Colonic mucosa (tissue), 4 donors: ENCODE data around the gene DMXL1. TPM values are rescaled to one million over a fixed set of nuclear protein-coding genes. Genes with fewer than 3 reads are reported as not detected.

Experiments used
- DNase-seq: peaks from one replicate; pipeline ENCODE4 v3.0.0-alpha.2; 2020
- H3K27ac ChIP-seq: fragments of 200-600 bp; one replicate; pipeline ENCODE4 v1.8.0; 2021
- H3K27me3 ChIP-seq: fragments of 200-600 bp; one replicate; pipeline ENCODE4 v1.8.0; 2021
- H3K36me3 ChIP-seq: fragments of 200-600 bp; one replicate; pipeline ENCODE4 v1.8.0; 2021
- H3K4me1 ChIP-seq: fragments of 200-600 bp; one replicate; pipeline ENCODE4 v1.8.0; 2021; ENCODE audit warnings: mild to moderate bottlenecking
- H3K4me3 ChIP-seq: fragments of 200-600 bp; one replicate; pipeline ENCODE4 v1.8.0; 2021
- H3K9ac ChIP-seq, 2 donors: one replicate each; pipeline ENCODE4 v1.7.0; 2013; ENCODE audit warnings: control low read depth in 2 of 2, low read depth in 2 of 2, low read length in 2 of 2
- H3K9me3 ChIP-seq: fragments of 200-600 bp; one replicate; pipeline ENCODE4 v1.8.0; 2021
- CTCF ChIP-seq: fragments of 200-600 bp; IDR thresholded peaks from one replicate; pipeline ENCODE4 v1.8.0; 2022; ENCODE audit warnings: antibody characterized with exemption, mild to moderate bottlenecking
- intact Hi-C: fragments of 100-400 bp; cut with DNase I; formaldehyde crosslinking; loops from one replicate; pipeline ENCODE4 v1.14.1; 2022
- total RNA-seq, 2 donors: library from RNA; stranded (reverse); fragmentation: NEBNext Ultra II Directional in 1 of 2; extraction: Animal tissue kit (Norgen Biotek cat#: 25700) in 1 of 2; gene quantifications; one replicate each; pipeline ENCODE4 v1.2.1, GENCODE V29; 2021
- donor health status: healthy.
- donor health status: DM: no; HTN: no; CAD: no.
- donor health status: DM: no; HTN: no; CAD: no.

The DMXL1 gene
- total RNA-seq, 2 donors from 2014 or later: 28.7 to 38.3 TPM

GRCh38 chr5:119284031-119284430, 213.1 kb downstream of the DMXL1 start:
- Histone ChIP-seq H3K4me3 (no peak overlapping the region), H3K27me3 (no peaks in the 10 kb centered on the region), H3K4me1 (peaks cover 8% of the 10 kb centered on the region), H3K9me3 (no peaks in the 10 kb centered on the region), H3K36me3 (no peaks in the 10 kb centered on the region), H3K9ac (no peak overlapping the region), H3K27ac (no peak overlapping the region)
- TF ChIP-seq CTCF: no peak
- no peak for DNase-seq
- intact Hi-C loops: no loop called here

- Histone ChIP-seq H3K4me3 (no peak overlapping the region), H3K9me3 (no peaks in the 10 kb centered on the region), H3K4me1 (peaks cover 8% of the 10 kb centered on the region), H3K36me3 (no peaks in the 10 kb centered on the region), H3K9ac (no peak overlapping the region), H3K27me3 (no peaks in the 10 kb centered on the region), H3K27ac (no peak overlapping the region)
- DNase-seq: no peak
- intact Hi-C loops: no loop called here
- TF ChIP-seq CTCF: no peak
Observed at GRCh38 chr5:119285070-119285916, 214.4 kb downstream of the DMXL1 start.

- no peak for DNase-seq
Observed at GRCh38 chr5:119286511-119287488, 215.9 kb downstream of the DMXL1 start.

GRCh38 chr5:119287547-119288111, 216.7 kb downstream of the DMXL1 start:
- Histone ChIP-seq H3K4me1 (peaks cover 8% of the 10 kb centered on the region), H3K27me3 (no peaks in the 10 kb centered on the region), H3K4me3 (no peak overlapping the region), H3K27ac (peak overlapping the region; percentile 27), H3K36me3 (no peaks in the 10 kb centered on the region), H3K9me3 (no peaks in the 10 kb centered on the region), H3K9ac (no peak overlapping the region)
- DNase-seq: no peak
- intact Hi-C loops: no loop called here
- no peak for TF ChIP-seq CTCF

More at GRCh38 chr5:119286511-119287488, 215.9 kb downstream of the DMXL1 start:
- intact Hi-C loops: no loop called here
- no peak for TF ChIP-seq CTCF
- H3K27me3 ChIP-seq: no peaks in the 10 kb centered on the region
- H3K36me3 ChIP-seq: no peaks in the 10 kb centered on the region
- H3K27ac ChIP-seq: peak overlapping the region; percentile 27
- H3K4me3 ChIP-seq: no peak overlapping the region
- H3K4me1 ChIP-seq: peaks cover 8% of the 10 kb centered on the region
- H3K9me3 ChIP-seq: no peaks in the 10 kb centered on the region
- no peak overlapping the region for H3K9ac ChIP-seq

DNA sequence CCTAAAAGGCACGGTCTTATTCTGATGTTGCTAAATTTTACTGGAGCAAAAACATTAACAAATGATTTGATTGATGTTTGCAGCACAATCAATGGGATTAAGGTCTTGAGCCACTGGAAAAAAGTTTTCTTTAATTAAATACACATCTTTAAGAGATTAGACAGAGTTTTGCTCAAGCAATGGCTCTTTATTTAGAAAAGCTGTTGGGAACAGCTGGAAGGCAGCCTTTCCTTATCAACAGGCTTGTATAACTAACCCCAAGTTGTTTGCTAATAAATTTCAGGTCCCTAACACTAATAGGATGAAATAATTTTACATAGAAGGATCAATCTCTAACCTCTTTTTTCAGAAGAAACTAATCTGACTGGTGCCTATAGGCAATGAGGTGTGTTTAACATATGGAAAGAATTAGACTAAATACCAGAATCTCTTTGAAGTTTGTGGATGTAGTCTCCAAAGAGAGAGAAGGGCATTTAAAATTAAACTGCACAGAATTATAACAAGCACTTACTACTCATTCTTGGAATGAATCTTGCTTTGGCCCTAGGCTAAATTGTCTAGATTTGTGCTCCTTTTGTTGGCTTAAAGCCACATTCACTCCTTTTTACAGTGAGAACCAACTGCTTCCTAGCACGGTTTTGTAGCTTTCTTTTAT, 217.6 kb downstream of the DMXL1 start:
- Histone ChIP-seq H3K4me1 (peaks cover 8% of the 10 kb centered on the region), H3K27me3 (no peaks in the 10 kb centered on the region)
- no peak for TF ChIP-seq CTCF

More for the DNA sequence above, 217.6 kb downstream of the DMXL1 start:
- no peak overlapping the region for H3K27ac ChIP-seq
- intact Hi-C loops: no loop called here
- H3K9ac ChIP-seq: no peak overlapping the region
- H3K4me3 ChIP-seq: no peak overlapping the region
- H3K9me3 ChIP-seq: no peaks in the 10 kb centered on the region
- DNase-seq: no peak
- no peaks in the 10 kb centered on the region for H3K36me3 ChIP-seq
